Esophagus squamous epithelium (tissue), 5 donors: ENCODE measurements around the gene ICAM2. TPM values are rescaled to one million over a fixed set of nuclear protein-coding genes. Genes with fewer than 3 reads are reported as not detected.
A peak's percentile ranks its signal among the peaks of the same experiment; 100 is the strongest.

ENCODE experiments used
- DNase-seq: peaks from one replicate; lab custom pipeline; 2025; lab: John Stamatoyannopoulos, UW
- H3K27ac ChIP-seq, 4 donors: fragments of 200-600 bp; sonication (generic); one replicate each; pipeline ENCODE4 v1.5.1; 2016 to 2019; ENCODE audit warnings: mild to moderate bottlenecking in 1 of 4
- H3K27me3 ChIP-seq, 4 donors: fragments of 200-600 bp; sonication (generic); 1 replicate in 3 of 4; 2 replicates in 1 of 4; pipeline versions ENCODE4 v1.5.1 to v1.6.0; 2017 to 2021; ENCODE audit warnings: antibody characterized with exemption in 1 of 4
- H3K36me3 ChIP-seq, 3 donors: fragments of 200-600 bp; sonication (generic); one replicate each; pipeline ENCODE4 v1.5.1; 2016 to 2019
- H3K4me1 ChIP-seq, 3 donors: fragments of 200-600 bp; sonication (generic); one replicate each; pipeline ENCODE4 v1.5.1; 2017 to 2019
- H3K4me3 ChIP-seq, 4 donors: fragments of 200-600 bp; sonication (generic); 1 replicate in 3 of 4; 2 replicates in 1 of 4; pipeline ENCODE4 v1.5.1; 2016 to 2019; ENCODE audit warnings: mild to moderate bottlenecking in 2 of 4, moderate library complexity in 1 of 4
- H3K9me3 ChIP-seq, 3 donors: fragments of 200-600 bp; sonication (generic); one replicate each; pipeline ENCODE4 v1.5.1; 2016 to 2019
- CTCF ChIP-seq, 6 experiments: fragments of 450-650 bp in 4 of 6; fragments of 200-600 bp in 2 of 6; sonication (generic) in 2 of 6; IDR thresholded peaks; one replicate each; pipeline ENCODE4 v1.5.1; 2016 to 2019; ENCODE audit warnings: antibody characterized with exemption in 6 of 6, mild to moderate bottlenecking in 4 of 6, moderate library complexity in 4 of 6
- POLR2A ChIP-seq, 4 donors: fragments of 450-650 bp; IDR thresholded peaks; one replicate each; pipeline ENCODE4 v1.6.1; 2017; ENCODE audit warnings: antibody characterized with exemption in 4 of 4, mild to moderate bottlenecking in 4 of 4, moderate library complexity in 3 of 4
- WGBS, 2 donors: methylation state at CpG; one replicate each; pipeline ENCODE4 v1.1.5; 2018; 5-methylcytosine and 5-hydroxymethylcytosine counted together
- intact Hi-C: fragments of 100-400 bp; cut with DNase I; formaldehyde crosslinking; loops from one replicate; pipeline ENCODE4 v1.15.0; 2022
- total RNA-seq, 4 donors: library from RNA; depleted of rRNA; stranded (reverse); fragments of >200 nt; gene quantifications; one replicate each; pipeline ENCODE4 v1.1.0, GENCODE V29; 2016
- donor health status: DM: yes; HTN: yes; CAD: no.

The ICAM2 gene
- total RNA-seq, 4 donors from 2014 or later: 2.8 to 28.8 (median 11.8) TPM; not detected in 1

GRCh38 chr17:63961355-63962212 lies 58.8 kb downstream of the ICAM2 start:
- WGBS, 2 donors: 15 to 29% methylated on average over 21 to 29 of the region's 37 CpGs
- intact Hi-C loops: no loop called here
- no peak for TF ChIP-seq POLR2A (IDR thresholded peaks at IDR 0.05)
- TF ChIP-seq CTCF (IDR thresholded peaks at IDR 0.05): no peak
- no peak for DNase-seq
- Histone ChIP-seq H3K36me3 (no peaks in the 10 kb centered on the region), H3K9me3 (no peaks in the 10 kb centered on the region), H3K27me3 (peaks cover 0 to 6% (median 0%) of the 10 kb centered on the region in 4 donors), H3K4me1 (peaks cover 0 to 31% (median 4%) of the 10 kb centered on the region in 3 donors), H3K4me3 (peak overlapping the region in 2 of 4 donors; percentile 27 to 45), H3K27ac (peak overlapping the region in 2 of 4 donors; percentile 65 to 81)

- Histone ChIP-seq H3K9me3 (no peaks in the 10 kb centered on the region), H3K27ac (peak overlapping the region in 1 of 4 donors; percentile 34), H3K27me3 (peaks cover 0 to 6% (median 0%) of the 10 kb centered on the region in 4 donors), H3K4me3 (no peak overlapping the region), H3K4me1 (peaks cover 0 to 31% (median 4%) of the 10 kb centered on the region in 3 donors), H3K36me3 (no peaks in the 10 kb centered on the region)
- TF ChIP-seq POLR2A (IDR thresholded peaks at IDR 0.05): no peak
- no peak for TF ChIP-seq CTCF (IDR thresholded peaks at IDR 0.05)
- 43 to 51% methylated on average over 3 to 4 of the region's 7 CpGs for WGBS, 2 donors
- intact Hi-C loops: no loop called here
- no peak for DNase-seq
Measured at GRCh38 chr17:63960430-63960829, 60.0 kb downstream of the ICAM2 start.

GRCh38 chr17:63960006-63960405 lies 60.4 kb downstream of the ICAM2 start:
- intact Hi-C loops: no loop called here
- Histone ChIP-seq H3K36me3 (no peaks in the 10 kb centered on the region), H3K9me3 (no peaks in the 10 kb centered on the region), H3K4me1 (peaks cover 0 to 31% (median 4%) of the 10 kb centered on the region in 3 donors), H3K27me3 (peaks cover 0 to 6% (median 0%) of the 10 kb centered on the region in 4 donors), H3K4me3 (no peak overlapping the region), H3K27ac (peak overlapping the region in 1 of 4 donors; percentile 9)
- TF ChIP-seq CTCF (IDR thresholded peaks at IDR 0.05): no peak
- no peak for TF ChIP-seq POLR2A (IDR thresholded peaks at IDR 0.05)
- DNase-seq: no peak
- WGBS, 2 donors: 68 to 100% methylated on average over 1 to 3 of the region's 9 CpGs

DNA sequence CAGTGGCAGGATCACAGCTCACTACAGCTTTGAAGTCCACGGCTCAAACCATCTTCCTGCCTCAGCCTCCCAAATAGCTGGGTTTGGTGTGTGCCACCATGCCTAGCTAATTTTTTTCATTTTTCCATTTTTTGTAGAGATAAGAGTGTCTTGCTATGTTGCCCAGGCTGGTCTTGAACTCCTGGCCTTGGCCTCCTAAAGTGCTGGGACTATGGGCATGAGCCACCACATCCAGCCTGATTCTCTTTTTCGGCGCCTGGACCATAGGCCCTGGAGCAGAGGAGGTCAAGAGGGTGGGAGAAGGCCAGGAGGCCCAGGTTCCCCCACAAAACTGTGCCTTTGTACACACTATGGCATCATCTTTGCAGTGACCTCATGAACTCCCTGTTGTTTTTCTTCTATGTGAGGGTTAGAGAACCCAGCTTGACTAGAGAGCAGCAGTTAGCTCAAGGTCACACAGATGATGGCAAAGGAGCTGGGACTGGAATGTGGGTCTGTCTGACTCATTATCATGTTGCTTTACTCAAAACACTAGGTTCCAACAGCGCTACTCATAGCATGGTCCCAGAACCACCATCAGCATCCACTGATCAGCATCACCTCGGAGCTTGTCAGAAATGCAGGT lies 64.0 kb downstream of the ICAM2 start:
- TF ChIP-seq POLR2A (IDR thresholded peaks at IDR 0.05): no peak
- no peak for TF ChIP-seq CTCF (IDR thresholded peaks at IDR 0.05)
- WGBS, 2 donors: 94% methylated on average over 5 of the region's 5 CpGs

GRCh38 chr17:63955791-63956190 lies 64.6 kb downstream of the ICAM2 start:
- Histone ChIP-seq H3K9me3 (no peaks in the 10 kb centered on the region), H3K36me3 (no peaks in the 10 kb centered on the region), H3K4me1 (peaks cover 0 to 2% (median 0%) of the 10 kb centered on the region in 3 donors), H3K27me3 (peaks cover 0 to 14% (median 0%) of the 10 kb centered on the region in 4 donors), H3K4me3 (no peak overlapping the region), H3K27ac (no peak overlapping the region)
- no peak for DNase-seq
- TF ChIP-seq CTCF (IDR thresholded peaks at IDR 0.05): no peak
- no peak for TF ChIP-seq POLR2A (IDR thresholded peaks at IDR 0.05)
- 88 to 90% methylated on average over 2 of the region's 4 CpGs for WGBS, 2 donors
- intact Hi-C loops: no loop called here

More for the DNA sequence above, 64.0 kb downstream of the ICAM2 start:
- Histone ChIP-seq H3K4me3 (no peak overlapping the region), H3K27me3 (peaks cover 0 to 10% (median 0%) of the 10 kb centered on the region in 4 donors), H3K27ac (no peak overlapping the region), H3K4me1 (peaks cover 0 to 8% (median under 1%) of the 10 kb centered on the region in 3 donors), H3K36me3 (no peaks in the 10 kb centered on the region), H3K9me3 (no peaks in the 10 kb centered on the region)
- DNase-seq: no peak
- intact Hi-C loops: no loop called here
